HG03521 (cell line): ENCODE results near the gene SNX10.

ENCODE experiments used
- ATAC-seq: cut with Tn5 transposase; IDR thresholded peaks from one replicate; pipeline ENCODE4 v1.9.1; 2021; ENCODE audit warnings: mild to moderate bottlenecking, moderate library complexity; ENCODE audit not compliant: unreplicated experiment

SNX10 gene

GRCh38 chr7:26398756-26399509 is 107.3 kb downstream of the SNX10 start:
- peak; percentile 76 for ATAC-seq

- ATAC-seq, result no peak
Measured at GRCh38 chr7:26399736-26400135, 108.1 kb downstream of the SNX10 start.

GRCh38 chr7:26403640-26404039 is 112.0 kb downstream of the SNX10 start:
- ATAC-seq, result no peak

- no peak for ATAC-seq
Measured at GRCh38 chr7:26404189-26404996, 112.7 kb downstream of the SNX10 start.

- ATAC-seq, result no peak
Measured at GRCh38 chr7:26406433-26406832, 114.8 kb downstream of the SNX10 start.

GRCh38 chr7:26409661-26410547 is 118.2 kb downstream of the SNX10 start:
- no peak for ATAC-seq

- ATAC-seq, result no peak
Measured at GRCh38 chr7:26413007-26413691, 121.5 kb downstream of the SNX10 start.

- no peak for ATAC-seq
Measured at GRCh38 chr7:26416004-26416403, 124.3 kb downstream of the SNX10 start.

- ATAC-seq, result no peak
Measured at GRCh38 chr7:26417911-26418413, 126.3 kb downstream of the SNX10 start.

- no peak for ATAC-seq
Measured at GRCh38 chr7:26419198-26419597, 127.5 kb downstream of the SNX10 start.

GRCh38 chr7:26420422-26421019 is 128.9 kb downstream of the SNX10 start:
- ATAC-seq, result no peak

- ATAC-seq, result no peak
Measured at GRCh38 chr7:26422761-26423160, 131.1 kb downstream of the SNX10 start.

- ATAC-seq, result no peak
Measured at GRCh38 chr7:26423436-26423835, 131.8 kb downstream of the SNX10 start.
